Neural progenitor cell (in vitro differentiated cells): ENCODE measurements around the gene MPRIP. TPM values are rescaled to one million over a fixed set of nuclear protein-coding genes. Genes with fewer than 3 reads are reported as not detected.

Experiments used
- DNase-seq: peaks from one replicate; pipeline ENCODE4 v3.0.0-alpha.2; 2016; ENCODE audit warnings: low spot score
- H2AFZ ChIP-seq: fragments of 200-600 bp; sonication (generic); replicated peaks from 2 replicates; pipeline ENCODE4 v1.6.1; 2016; ENCODE audit warnings: antibody characterized with exemption
- H3F3A ChIP-seq: fragments of 200-600 bp; sonication (generic); 2 replicates; pipeline ENCODE4 v1.6.1; 2016; ENCODE audit warnings: antibody characterized with exemption, low read depth
- H3K27ac ChIP-seq: fragments of 200-600 bp; sonication (generic); 2 replicates; pipeline ENCODE4 v1.5.1; 2016; ENCODE audit warnings: mild to moderate bottlenecking
- H3K27me3 ChIP-seq: fragments of 200-600 bp; sonication (generic); 2 replicates; pipeline ENCODE4 v1.6.1; 2016; ENCODE audit warnings: mild to moderate bottlenecking, moderate library complexity
- H3K36me3 ChIP-seq: fragments of 200-600 bp; sonication (generic); 2 replicates; pipeline ENCODE4 v1.5.1; 2016
- H3K4me1 ChIP-seq: fragments of 200-600 bp; sonication (generic); 2 replicates; pipeline ENCODE4 v1.6.1; 2016; ENCODE audit warnings: mixed run types
- H3K4me2 ChIP-seq: fragments of 200-600 bp; sonication (generic); 2 replicates; pipeline ENCODE4 v1.6.1; 2016
- H3K4me3 ChIP-seq: fragments of 200-600 bp; sonication (generic); 2 replicates; pipeline ENCODE4 v1.5.1; 2016
- H3K79me2 ChIP-seq: fragments of 200-600 bp; sonication (generic); 2 replicates; pipeline ENCODE4 v1.6.1; 2016; ENCODE audit warnings: low read depth
- H3K9ac ChIP-seq: fragments of 200-600 bp; sonication (generic); 2 replicates; pipeline ENCODE4 v1.6.1; 2016
- H3K9me3 ChIP-seq: fragments of 200-600 bp; sonication (generic); 2 replicates; pipeline ENCODE4 v1.5.1; 2016; ENCODE audit warnings: low read depth
- H4K20me1 ChIP-seq: fragments of 200-600 bp; sonication (generic); 2 replicates; pipeline ENCODE4 v1.6.1; 2016; ENCODE audit warnings: low read depth
- H3K27ac Mint-ChIP-seq: 3 replicates; pipeline ENCODE4 v1.8.0; 2021; ENCODE audit warnings: mixed read lengths
- H3K27me3 Mint-ChIP-seq: 2 replicates; pipeline ENCODE4 v1.8.0; 2022; ENCODE audit warnings: low read depth, mild to moderate bottlenecking, inconsistent platforms, moderate library complexity, mixed read lengths; ENCODE audit not compliant: insufficient read depth
- H3K36me3 Mint-ChIP-seq: 3 replicates; pipeline ENCODE4 v1.8.0; 2021; ENCODE audit warnings: mixed read lengths
- H3K4me1 Mint-ChIP-seq: 3 replicates; pipeline ENCODE4 v1.8.0; 2021; ENCODE audit warnings: mixed read lengths
- H3K4me3 Mint-ChIP-seq: 3 replicates; pipeline ENCODE4 v1.8.0; 2021; ENCODE audit warnings: mild to moderate bottlenecking, moderate library complexity, mixed read lengths
- H3K9me3 Mint-ChIP-seq: 3 replicates; pipeline ENCODE4 v1.8.0; 2020; ENCODE audit warnings: mixed read lengths
- CTCF ChIP-seq: fragments of 200-600 bp; sonication (generic); IDR thresholded peaks from 2 replicates; pipeline ENCODE4 v1.5.1; 2017; ENCODE audit warnings: antibody characterized with exemption, mild to moderate bottlenecking
- EZH2 ChIP-seq: fragments of 200-600 bp; sonication (generic); IDR thresholded peaks from 2 replicates; pipeline ENCODE4 v1.6.1; 2017; ENCODE audit warnings: antibody characterized with exemption, mild to moderate bottlenecking, moderate library complexity
- EZH2phosphoT487 ChIP-seq: fragments of 200-600 bp; sonication (generic); IDR thresholded peaks from 2 replicates; pipeline ENCODE4 v1.6.1; 2017; ENCODE audit warnings: antibody characterized with exemption
- total RNA-seq: library from RNA; depleted of rRNA; stranded (reverse); fragments of >200 nt; gene quantifications from 2 replicates; pipeline ENCODE4 v1.2.3, GENCODE V29; 2015; ENCODE audit warnings: low replicate concordance

The MPRIP gene
- total RNA-seq, 1 donor from 2014 or later: 42.1 TPM

DNA sequence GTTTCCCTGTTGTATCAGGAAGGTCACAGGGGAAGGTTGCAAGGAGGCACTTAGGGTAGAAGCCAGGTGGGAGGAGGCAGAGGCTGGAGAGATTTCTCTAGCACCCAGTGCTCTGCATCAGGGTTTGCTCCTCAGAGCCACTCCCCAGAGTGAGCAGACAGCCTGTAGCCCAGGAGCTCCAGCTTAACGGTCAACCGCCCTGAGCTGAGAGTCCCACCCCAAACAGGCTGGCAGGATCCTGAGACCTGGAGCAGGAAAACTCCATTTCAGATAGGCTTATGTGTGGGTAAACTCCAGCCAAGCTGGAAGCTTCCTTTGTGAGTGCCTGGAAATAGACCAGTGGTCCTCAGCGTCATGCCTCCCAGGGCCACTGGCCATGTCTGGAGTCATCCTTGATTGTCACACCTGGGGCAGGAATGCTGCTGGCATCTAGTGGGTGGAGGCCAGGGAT lies 37.9 kb downstream of the MPRIP start:
- Histone ChIP-seq H3K4me2 (no peak overlapping the region), H2AFZ (no peak overlapping the region), H3K79me2 (peaks cover 6% of the 10 kb centered on the region), H3K4me1 (peaks cover 18% of the 10 kb centered on the region), H3K27me3 (no peaks in the 10 kb centered on the region), H3K27ac (no peak overlapping the region), H3K4me3 (no peak overlapping the region), H3K36me3 (no peaks in the 10 kb centered on the region), H3F3A (no peaks in the 10 kb centered on the region), H3K9ac (no peak overlapping the region), H4K20me1 (peaks cover 73% of the 10 kb centered on the region), H3K9me3 (no peaks in the 10 kb centered on the region)
- Mint-ChIP-seq H3K36me3 (peaks cover 17% of the 10 kb centered on the region), H3K9me3 (no peaks in the 10 kb centered on the region), H3K27me3 (peaks cover 3% of the 10 kb centered on the region), H3K4me3 (no peak overlapping the region), H3K4me1 (peaks cover 41% of the 10 kb centered on the region), H3K27ac (no peak overlapping the region)
- TF ChIP-seq CTCF: no peak
- TF ChIP-seq EZH2phosphoT487: no peak
- no peak for TF ChIP-seq EZH2
- no peak for DNase-seq

DNA sequence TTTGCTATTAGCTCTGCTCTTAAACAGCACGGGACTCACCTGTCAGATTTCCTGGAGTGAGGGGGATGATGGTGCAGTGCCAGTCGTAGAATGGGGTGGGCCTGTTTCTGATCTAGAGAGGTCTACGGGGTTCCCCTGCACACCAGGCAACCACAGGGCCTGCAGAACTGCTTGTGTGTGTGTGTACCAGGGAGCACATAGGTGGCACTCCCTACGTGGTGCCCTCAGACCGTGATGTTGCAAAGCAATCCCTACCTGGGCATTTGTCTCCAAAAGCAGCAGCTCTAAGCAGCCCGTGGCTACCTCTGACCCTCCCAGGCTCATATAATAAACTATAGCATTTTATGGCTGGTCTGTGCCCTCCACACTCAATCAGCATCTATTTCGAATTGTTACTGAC lies 38.5 kb downstream of the MPRIP start:
- Mint-ChIP-seq H3K9me3 (no peaks in the 10 kb centered on the region), H3K36me3 (peaks cover 17% of the 10 kb centered on the region), H3K4me1 (peaks cover 36% of the 10 kb centered on the region), H3K27ac (no peak overlapping the region), H3K27me3 (peaks cover 3% of the 10 kb centered on the region), H3K4me3 (no peak overlapping the region)
- H3K4me1 ChIP-seq: peaks cover 18% of the 10 kb centered on the region
- no peaks in the 10 kb centered on the region for H3F3A ChIP-seq
- no peak overlapping the region for H3K4me3 ChIP-seq
- H3K9ac ChIP-seq: no peak overlapping the region
- H3K27me3 ChIP-seq: no peaks in the 10 kb centered on the region
- peaks cover 68% of the 10 kb centered on the region for H4K20me1 ChIP-seq
- no peak for TF ChIP-seq CTCF
- TF ChIP-seq EZH2: no peak
- TF ChIP-seq EZH2phosphoT487: no peak
- H3K9me3 ChIP-seq: no peaks in the 10 kb centered on the region
- H3K36me3 ChIP-seq: no peaks in the 10 kb centered on the region
- DNase-seq: no peak
- H3K79me2 ChIP-seq: peaks cover 7% of the 10 kb centered on the region
- no peak overlapping the region for H3K4me2 ChIP-seq
- H2AFZ ChIP-seq: no peak overlapping the region
- H3K27ac ChIP-seq: no peak overlapping the region

DNA sequence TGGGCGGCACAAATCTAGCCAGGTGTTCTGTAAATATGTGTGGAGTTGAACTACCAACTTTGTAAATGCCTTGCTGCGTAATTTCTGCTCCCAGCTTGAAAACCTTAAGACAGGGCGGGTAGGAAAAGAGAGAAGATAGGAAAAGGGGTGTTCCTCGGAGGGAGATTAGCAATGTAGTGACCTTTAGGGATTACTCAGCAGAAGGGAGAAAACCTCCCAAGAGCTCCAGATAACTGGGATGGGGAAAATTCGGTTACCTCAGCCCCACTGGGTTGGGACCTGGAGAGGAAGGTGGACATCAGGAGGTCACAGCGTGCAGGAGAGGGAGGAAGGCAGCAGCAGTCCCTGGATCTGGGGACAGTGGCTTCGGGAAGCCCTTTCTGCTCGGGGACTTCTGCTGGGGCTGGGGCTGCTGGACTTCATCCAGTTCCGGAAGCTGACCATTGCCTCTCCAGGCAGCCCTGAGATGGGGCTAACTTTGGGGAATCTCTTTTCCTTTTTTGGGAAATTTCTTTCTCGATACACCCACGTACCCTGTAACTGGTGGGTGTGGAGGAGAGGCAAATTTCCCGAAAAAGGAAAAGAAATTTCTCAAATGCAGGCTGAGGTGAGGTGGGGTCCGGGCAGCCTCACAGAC lies 39.2 kb downstream of the MPRIP start:
- Histone ChIP-seq H3K36me3 (no peaks in the 10 kb centered on the region), H3K27ac (no peak overlapping the region), H3K27me3 (no peaks in the 10 kb centered on the region), H3F3A (no peaks in the 10 kb centered on the region), H3K4me1 (peaks cover 18% of the 10 kb centered on the region), H3K4me2 (no peak overlapping the region), H2AFZ (no peak overlapping the region), H4K20me1 (peaks cover 62% of the 10 kb centered on the region), H3K9ac (no peak overlapping the region), H3K4me3 (no peak overlapping the region), H3K79me2 (peaks cover 14% of the 10 kb centered on the region), H3K9me3 (no peaks in the 10 kb centered on the region)
- Mint-ChIP-seq H3K27me3 (peaks cover 3% of the 10 kb centered on the region), H3K36me3 (peaks cover 17% of the 10 kb centered on the region), H3K4me1 (peaks cover 31% of the 10 kb centered on the region), H3K9me3 (no peaks in the 10 kb centered on the region), H3K4me3 (no peak overlapping the region), H3K27ac (no peak overlapping the region)
- no peak for TF ChIP-seq EZH2
- no peak for DNase-seq

DNA sequence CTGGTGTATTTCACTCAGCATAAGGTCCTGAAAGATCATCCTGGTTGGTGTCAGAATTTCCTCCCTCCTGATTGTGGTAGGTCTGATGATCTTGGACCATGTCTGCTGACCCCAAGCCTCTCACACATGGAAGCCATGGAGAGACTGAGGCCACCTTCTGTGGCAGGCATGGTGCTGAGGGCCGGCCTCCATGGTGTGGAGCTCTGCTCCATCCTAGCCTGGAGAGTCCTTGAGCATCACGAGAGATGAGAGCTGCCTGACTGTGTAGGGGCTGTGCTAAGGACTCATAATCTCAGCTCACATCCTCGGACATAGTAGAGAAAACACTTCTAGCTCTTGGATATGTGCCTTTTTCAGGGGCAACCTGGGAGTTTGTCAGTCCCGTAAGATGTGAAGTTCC lies 40.6 kb downstream of the MPRIP start:
- no peak for DNase-seq
- Histone ChIP-seq H3K4me3 (no peak overlapping the region), H3K27ac (no peak overlapping the region), H3K36me3 (no peaks in the 10 kb centered on the region), H3K4me2 (no peak overlapping the region), H2AFZ (no peak overlapping the region), H4K20me1 (peaks cover 52% of the 10 kb centered on the region), H3K9ac (no peak overlapping the region), H3F3A (no peaks in the 10 kb centered on the region), H3K27me3 (no peaks in the 10 kb centered on the region), H3K9me3 (no peaks in the 10 kb centered on the region), H3K4me1 (peaks cover 18% of the 10 kb centered on the region), H3K79me2 (peaks cover 14% of the 10 kb centered on the region)
- TF ChIP-seq EZH2phosphoT487: no peak
- TF ChIP-seq CTCF: no peak
- no peak for TF ChIP-seq EZH2
- H3K36me3 Mint-ChIP-seq: peaks cover 22% of the 10 kb centered on the region
- H3K27me3 Mint-ChIP-seq: peaks cover 4% of the 10 kb centered on the region
- H3K4me3 Mint-ChIP-seq: no peak overlapping the region
- peaks cover 31% of the 10 kb centered on the region for H3K4me1 Mint-ChIP-seq
- no peaks in the 10 kb centered on the region for H3K9me3 Mint-ChIP-seq
- H3K27ac Mint-ChIP-seq: no peak overlapping the region
